Stomach (tissue), 9 donors: Measurements from ENCODE around the gene STRA8. TPM values are rescaled to one million over a fixed set of nuclear protein-coding genes. Genes with fewer than 3 reads are reported as not detected.

Experiments
- DNase-seq, 2 donors: peaks; one replicate each; pipeline versions ENCODE4 v3.0.0 to v3.0.0-alpha.2; 2013 to 2019
- H3K27ac ChIP-seq, 5 donors: fragments of 200-600 bp in 4 of 5; sonication (generic) in 4 of 5; one replicate each; pipeline ENCODE4 v1.5.1; 2013 to 2019; ENCODE audit warnings: mild to moderate bottlenecking in 1 of 5, moderate library complexity in 1 of 5
- H3K27me3 ChIP-seq, 3 donors: fragments of 200-600 bp; sonication (generic); one replicate each; pipeline ENCODE4 v1.5.1; 2017 to 2019; ENCODE audit warnings: mixed run types in 1 of 3
- H3K36me3 ChIP-seq, 4 donors: fragments of 200-600 bp; sonication (generic); 1 replicate in 3 of 4; 2 replicates in 1 of 4; pipeline ENCODE4 v1.5.1; 2016 to 2019
- H3K4me1 ChIP-seq, 4 donors: fragments of 200-600 bp; sonication (generic); one replicate each; pipeline ENCODE4 v1.5.1; 2016 to 2019
- H3K4me3 ChIP-seq, 4 donors: fragments of 200-600 bp; sonication (generic) in 3 of 4; one replicate each; pipeline ENCODE4 v1.5.1; 2016 to 2019; ENCODE audit warnings: mild to moderate bottlenecking in 1 of 4
- H3K9me3 ChIP-seq, 4 donors: fragments of 200-600 bp; sonication (generic); one replicate each; pipeline ENCODE4 v1.5.1; 2016 to 2019
- EP300 ChIP-seq: sonication (generic); formaldehyde crosslinking; IDR thresholded peaks from one replicate; pipeline ENCODE4 v1.6.1; 2017; ENCODE audit warnings: antibody characterized with exemption
- POLR2A ChIP-seq, 4 donors: fragments of 450-650 bp; IDR thresholded peaks; one replicate each; pipeline ENCODE4 v1.6.1; 2016; ENCODE audit warnings: antibody characterized with exemption in 4 of 4, control low read depth in 2 of 4, mild to moderate bottlenecking in 1 of 4, moderate library complexity in 1 of 4
- POLR2AphosphoS5 ChIP-seq, 3 donors: sonication (generic); formaldehyde crosslinking; IDR thresholded peaks; one replicate each; pipeline ENCODE4 v1.6.1; 2016; ENCODE audit warnings: antibody characterized with exemption in 3 of 3
- WGBS, 5 donors: extraction: QIAGEN DNeasy Blood & Tissue Kit in 3 of 5; methylation state at CpG; one replicate each; pipeline versions ENCODE4 v1.1.5 to v1.1.7; 2013 to 2018; 5-methylcytosine and 5-hydroxymethylcytosine counted together
- intact Hi-C: fragments of 100-400 bp; cut with DNase I; formaldehyde crosslinking; loops from one replicate; pipeline ENCODE4 v1.15.1; 2023; ENCODE audit warnings: low total_unique reads
- polyA plus RNA-seq, 3 donors: library from polyadenylated mRNA; stranded (reverse); fragments of 200-250 nt; gene quantifications; one replicate each; pipeline ENCODE4 v1.2.3, GENCODE V29; 2013
- total RNA-seq, 5 donors: library from RNA; depleted of rRNA; stranded (reverse); fragments of >200 nt; gene quantifications; one replicate each; pipeline versions ENCODE4 v1.1.0 to v1.2.3, GENCODE V29; 2014 to 2016
- TF ChIP-seq, protein P1 (sequence below), 7 experiments: fragments of 450-650 bp in 4 of 7; fragments of 200-600 bp in 3 of 7; sonication (generic) in 3 of 7; IDR thresholded peaks; one replicate each; pipeline ENCODE4 v1.5.1; 2016 to 2019; ENCODE audit warnings: antibody characterized with exemption in 7 of 7, control low read depth in 2 of 7, mild to moderate bottlenecking in 1 of 7
- donor health status: healthy with polysubstance abuse.
- donor health status: Bipolar disorder and iron deficiency.
- donor health status: healthy.

The STRA8 gene
- total and polyA plus RNA-seq, 8 donors: not detected

DNA sequence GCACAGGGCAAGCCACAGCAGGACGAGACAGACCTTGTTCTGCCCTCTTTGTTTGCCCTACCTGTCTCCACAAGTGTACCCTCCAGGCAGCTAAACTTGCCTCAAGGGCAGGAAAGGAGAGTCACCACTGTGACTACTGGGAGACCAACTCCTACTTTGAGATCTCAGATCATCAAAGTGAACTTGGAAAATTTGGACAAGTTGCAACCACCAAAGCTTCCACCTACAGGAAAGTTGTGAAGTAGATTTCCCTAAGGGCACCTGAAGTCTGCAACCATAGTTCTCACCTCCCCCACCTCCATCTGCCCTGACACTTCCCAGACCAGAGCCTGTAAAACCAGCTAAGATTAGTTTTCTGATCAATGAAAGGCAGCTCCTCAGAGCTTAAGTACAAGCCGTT, 19.8 kb upstream of the STRA8 start:
- Histone ChIP-seq H3K4me1 (peaks cover 12 to 30% (median 24%) of the 10 kb centered on the region in 4 donors), H3K4me3 (no peak overlapping the region), H3K9me3 (no peaks in the 10 kb centered on the region), H3K27ac (no peak overlapping the region), H3K36me3 (no peaks in the 10 kb centered on the region), H3K27me3 (no peaks in the 10 kb centered on the region)
- 37 to 74% (median 53%) methylated on average over 2 of the region's 2 CpGs for WGBS, 5 donors
- no peak for TF ChIP-seq EP300
- TF ChIP-seq, protein P1, sequence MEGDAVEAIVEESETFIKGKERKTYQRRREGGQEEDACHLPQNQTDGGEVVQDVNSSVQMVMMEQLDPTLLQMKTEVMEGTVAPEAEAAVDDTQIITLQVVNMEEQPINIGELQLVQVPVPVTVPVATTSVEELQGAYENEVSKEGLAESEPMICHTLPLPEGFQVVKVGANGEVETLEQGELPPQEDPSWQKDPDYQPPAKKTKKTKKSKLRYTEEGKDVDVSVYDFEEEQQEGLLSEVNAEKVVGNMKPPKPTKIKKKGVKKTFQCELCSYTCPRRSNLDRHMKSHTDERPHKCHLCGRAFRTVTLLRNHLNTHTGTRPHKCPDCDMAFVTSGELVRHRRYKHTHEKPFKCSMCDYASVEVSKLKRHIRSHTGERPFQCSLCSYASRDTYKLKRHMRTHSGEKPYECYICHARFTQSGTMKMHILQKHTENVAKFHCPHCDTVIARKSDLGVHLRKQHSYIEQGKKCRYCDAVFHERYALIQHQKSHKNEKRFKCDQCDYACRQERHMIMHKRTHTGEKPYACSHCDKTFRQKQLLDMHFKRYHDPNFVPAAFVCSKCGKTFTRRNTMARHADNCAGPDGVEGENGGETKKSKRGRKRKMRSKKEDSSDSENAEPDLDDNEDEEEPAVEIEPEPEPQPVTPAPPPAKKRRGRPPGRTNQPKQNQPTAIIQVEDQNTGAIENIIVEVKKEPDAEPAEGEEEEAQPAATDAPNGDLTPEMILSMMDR (IDR thresholded peaks at IDR 0.05): no peak
- TF ChIP-seq POLR2AphosphoS5 (IDR thresholded peaks at IDR 0.05): no peak
- no peak for TF ChIP-seq POLR2A (IDR thresholded peaks at IDR 0.05)
- intact Hi-C loops: no loop called here
- no peak for DNase-seq

DNA sequence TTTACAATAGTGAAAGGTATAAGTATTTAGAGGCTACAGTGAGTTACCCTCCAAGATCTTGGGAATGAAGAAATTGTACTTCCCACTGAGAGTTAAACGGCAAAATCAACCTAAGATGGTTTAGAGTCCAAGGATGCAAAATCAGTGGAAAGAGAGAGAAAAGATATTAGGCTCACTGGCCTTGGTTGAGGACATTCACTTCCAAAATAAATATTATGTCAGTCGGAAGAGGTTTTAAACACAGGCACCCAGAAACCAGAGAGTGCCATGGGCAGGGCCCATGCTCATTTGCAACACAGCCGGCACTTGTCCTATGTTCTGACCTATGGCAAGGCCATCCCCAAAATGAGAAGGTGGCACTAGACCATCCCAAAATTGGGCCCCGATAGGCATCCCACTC, 18.5 kb upstream of the STRA8 start:
- no peak overlapping the region for H3K4me3 ChIP-seq
- no peaks in the 10 kb centered on the region for H3K36me3 ChIP-seq
- H3K27me3 ChIP-seq: no peaks in the 10 kb centered on the region
- H3K9me3 ChIP-seq: no peaks in the 10 kb centered on the region
- H3K27ac ChIP-seq: no peak overlapping the region
- peaks cover 3 to 16% (median 10%) of the 10 kb centered on the region in 4 donors for H3K4me1 ChIP-seq
- 79 to 90% (median 85%) methylated on average over 4 of the region's 4 CpGs for WGBS, 5 donors
- no peak for TF ChIP-seq EP300
- TF ChIP-seq POLR2A (IDR thresholded peaks at IDR 0.05): no peak
- TF ChIP-seq, protein P1 (IDR thresholded peaks at IDR 0.05): no peak
- no peak for TF ChIP-seq POLR2AphosphoS5 (IDR thresholded peaks at IDR 0.05)
- no peak for DNase-seq
- intact Hi-C loops: no loop called here

DNA sequence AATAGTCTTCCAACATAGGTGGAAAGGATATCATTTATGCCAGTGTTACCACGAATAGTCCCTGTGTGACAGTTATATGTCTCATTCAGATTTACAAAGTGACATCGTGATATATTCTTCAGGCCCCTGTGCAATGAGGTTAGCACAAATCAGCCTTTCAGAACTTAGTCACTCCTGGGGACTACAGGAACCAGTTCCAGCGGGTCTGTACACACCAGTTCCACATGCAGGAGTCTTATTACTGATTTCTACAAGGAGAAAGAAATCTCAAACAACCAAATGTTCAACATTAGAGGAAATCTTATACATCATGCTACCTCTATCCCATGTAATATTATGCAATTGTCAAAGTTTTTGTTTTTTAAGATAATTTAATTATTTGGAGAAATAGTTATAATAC, 17.9 kb upstream of the STRA8 start:
- peaks cover under 1 to 11% (median 7%) of the 10 kb centered on the region in 4 donors for H3K4me1 ChIP-seq
- TF ChIP-seq POLR2AphosphoS5 (IDR thresholded peaks at IDR 0.05) (no peak), EP300 (no peak), POLR2A (IDR thresholded peaks at IDR 0.05) (no peak)
- TF ChIP-seq, protein P1 (IDR thresholded peaks at IDR 0.05): no peak
- H3K27me3 ChIP-seq: no peaks in the 10 kb centered on the region
- no peak overlapping the region for H3K4me3 ChIP-seq
- H3K36me3 ChIP-seq: no peaks in the 10 kb centered on the region
- intact Hi-C loops: no loop called here
- H3K9me3 ChIP-seq: no peaks in the 10 kb centered on the region
- no peak overlapping the region for H3K27ac ChIP-seq
- no peak for DNase-seq
- WGBS, 5 donors: 77 to 85% (median 82%) methylated on average over 3 of the region's 3 CpGs

DNA sequence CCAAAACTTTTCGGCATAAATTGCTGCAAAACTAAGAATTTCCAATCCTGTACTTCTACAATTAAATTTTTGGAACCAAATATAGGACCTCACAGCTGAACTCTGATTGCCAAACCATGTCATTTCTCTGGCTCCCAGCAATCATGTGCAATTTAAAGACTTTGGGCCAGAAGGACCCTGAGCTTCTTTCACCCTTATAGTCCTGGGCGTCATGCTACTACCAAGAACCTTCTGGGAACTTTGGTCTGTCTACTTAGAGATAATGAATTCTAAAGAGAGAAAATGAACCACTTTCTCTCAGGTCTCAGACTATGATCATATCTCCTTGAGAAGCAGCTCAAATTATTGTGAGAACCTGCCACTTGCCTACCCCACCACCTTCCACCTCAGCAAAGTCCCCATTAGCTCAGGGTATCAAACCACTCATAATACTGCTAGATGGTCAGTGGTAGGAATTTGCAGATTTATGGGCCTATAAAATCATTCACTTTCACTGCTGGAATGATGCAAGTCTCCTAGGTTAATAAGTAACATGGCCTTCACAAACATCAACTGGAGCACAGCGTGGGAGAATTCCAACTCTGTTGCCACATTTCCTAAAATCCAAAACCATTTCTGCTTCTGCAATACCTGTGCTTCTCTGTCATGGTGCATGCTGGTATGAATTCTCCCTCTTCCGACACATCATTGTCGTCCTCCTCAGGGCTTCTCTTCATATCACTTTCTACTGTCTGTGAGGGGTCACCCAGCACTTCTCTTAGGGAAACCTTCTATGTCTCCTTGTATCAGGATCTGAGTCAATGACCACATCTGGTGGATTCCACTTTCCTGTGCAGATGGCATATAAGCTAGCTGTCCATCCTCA, 15.8 kb upstream of the STRA8 start:
- H3K27ac ChIP-seq: no peak overlapping the region

More for the DNA sequence above, 15.8 kb upstream of the STRA8 start:
- Histone ChIP-seq H3K4me3 (no peak overlapping the region), H3K9me3 (no peaks in the 10 kb centered on the region), H3K27me3 (no peaks in the 10 kb centered on the region), H3K4me1 (peaks cover 0 to 6% (median 2%) of the 10 kb centered on the region in 4 donors), H3K36me3 (no peaks in the 10 kb centered on the region)
- no peak for TF ChIP-seq POLR2AphosphoS5 (IDR thresholded peaks at IDR 0.05)
- no peak for TF ChIP-seq POLR2A (IDR thresholded peaks at IDR 0.05)
- no peak for TF ChIP-seq EP300
- TF ChIP-seq, protein P1 (IDR thresholded peaks at IDR 0.05): no peak
- peak in 1 of 2 donors; percentile 61 for DNase-seq
- intact Hi-C loops: no loop called here
- WGBS, 5 donors: 57 to 82% (median 65%) methylated on average over 5 of the region's 5 CpGs
